SK-N-MC (cell line): ENCODE results near the gene LRBA.

Experiments used
- DNase-seq: peaks from one replicate; pipeline ENCODE4 v3.0.0-alpha.2; 2011; ENCODE audit warnings: low read depth, low spot score
- H3K27ac ChIP-seq: fragments of 200-600 bp; sonication (generic); 2 replicates; pipeline ENCODE4 v1.5.1; 2016; ENCODE audit warnings: mixed run types
- H3K36me3 ChIP-seq: fragments of 200-600 bp; sonication (generic); 2 replicates; pipeline ENCODE4 v1.6.1; 2017; ENCODE audit warnings: antibody characterized with exemption, low read length, mixed read lengths; ENCODE audit not compliant: insufficient read depth
- H3K4me3 ChIP-seq: fragments of 200-600 bp; sonication (generic); 2 replicates; pipeline ENCODE4 v1.5.1; 2016
- H3K9ac ChIP-seq: fragments of 200-600 bp; sonication (generic); 2 replicates; pipeline ENCODE4 v1.8.0; 2017; ENCODE audit warnings: mixed run types, mixed read lengths; ENCODE audit not compliant: insufficient read length
- H3K9me3 ChIP-seq: fragments of 200-600 bp; sonication (generic); 2 replicates; pipeline ENCODE4 v1.6.1; 2017; ENCODE audit warnings: low read depth, mild to moderate bottlenecking, antibody characterized with exemption, low read length, moderate library complexity, mixed read lengths
- EZH2 ChIP-seq: fragments of 200-600 bp; sonication (generic); IDR thresholded peaks from one replicate; pipeline ENCODE4 v1.6.1; 2017; ENCODE audit warnings: antibody characterized with exemption
- FOXP2 ChIP-seq: optimal IDR thresholded peaks from 2 replicates; pipeline ENCODE3; 2011; ENCODE audit warnings: mild to moderate bottlenecking, moderate library complexity; ENCODE audit not compliant: insufficient read depth; ENCODE audit errors: extremely low read length, control extremely low read depth
- POLR2AphosphoS5 ChIP-seq: IDR thresholded peaks from 2 replicates; pipeline ENCODE4 v1.6.1; 2012; ENCODE audit warnings: mild to moderate bottlenecking, low read depth, low read length, borderline replicate concordance

Gene LRBA

DNA sequence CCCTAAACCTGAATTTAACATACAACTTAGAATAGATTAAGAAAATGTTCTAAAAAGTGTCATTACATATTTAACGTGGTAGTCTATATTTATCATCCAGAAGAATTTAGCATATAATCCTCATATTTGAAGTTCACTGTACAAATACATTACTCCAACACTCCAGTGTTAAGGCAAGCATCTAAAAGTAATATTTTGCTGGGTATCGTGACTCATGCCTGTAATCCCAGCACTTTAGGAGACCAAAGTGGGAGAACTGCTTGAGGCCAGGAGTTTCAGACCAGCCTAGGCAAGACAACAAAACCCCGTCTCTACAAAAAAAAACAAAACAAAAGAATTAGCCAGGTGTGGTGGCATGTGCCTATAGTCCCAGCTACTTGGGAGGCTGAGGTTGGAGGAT, 24.8 kb downstream of the LRBA start:
- TF ChIP-seq FOXP2 (no peak), POLR2AphosphoS5 (no peak), EZH2 (no peak)
- H3K4me3 ChIP-seq = no peak overlapping the region
- no peaks in the 10 kb centered on the region; the same call in none of the 2 replicates for H3K9me3 ChIP-seq
- H3K27ac ChIP-seq = no peak overlapping the region
- DNase-seq = no peak
- peaks cover 5% of the 10 kb centered on the region; the same call in 1 of the 2 replicates for H3K36me3 ChIP-seq
- H3K9ac ChIP-seq = no peak overlapping the region

DNA sequence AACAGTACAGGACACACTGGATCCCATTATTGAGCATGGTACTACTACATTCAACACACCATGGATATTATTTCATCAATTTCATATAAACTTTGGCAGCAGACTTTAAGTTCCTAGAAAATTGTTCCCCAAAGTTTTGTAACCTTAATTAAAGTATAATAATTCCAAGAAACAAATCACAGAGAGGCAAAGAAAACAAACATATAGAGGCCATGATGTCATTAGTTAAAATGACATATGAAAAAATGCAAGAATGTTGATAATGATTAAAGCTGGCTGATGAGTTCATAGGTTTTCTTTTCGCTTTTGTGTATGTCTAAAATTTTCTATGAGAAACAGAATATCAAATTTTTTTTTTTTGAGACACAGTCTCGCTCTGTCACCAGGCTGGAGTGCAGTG, 26.8 kb downstream of the LRBA start:
- no peak overlapping the region for H3K27ac ChIP-seq
- TF ChIP-seq EZH2 (no peak), FOXP2 (no peak), POLR2AphosphoS5 (no peak)

DNA sequence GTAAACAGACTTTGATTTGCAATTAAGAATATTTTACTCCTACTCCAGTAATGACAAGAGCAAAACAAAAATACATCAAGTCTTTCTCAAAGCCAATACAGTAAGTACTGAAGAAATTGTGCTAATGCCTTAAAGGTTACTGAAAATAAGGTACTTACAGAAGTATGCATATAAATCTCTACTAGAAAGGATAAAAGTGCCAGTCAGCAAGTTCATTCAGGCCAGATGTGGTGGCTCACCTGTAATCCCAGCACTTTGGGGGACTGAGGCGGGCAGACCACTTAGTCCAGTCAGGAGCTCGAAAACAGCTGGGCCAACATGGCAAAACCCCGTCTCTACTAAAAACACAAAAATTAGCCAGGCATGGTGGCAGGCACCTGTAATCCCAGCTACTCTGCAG, 27.9 kb downstream of the LRBA start:
- TF ChIP-seq POLR2AphosphoS5 = no peak
- no peak for TF ChIP-seq FOXP2
- no peak for TF ChIP-seq EZH2
- no peaks in the 10 kb centered on the region; the same call in none of the 2 replicates for H3K9me3 ChIP-seq
- H3K27ac ChIP-seq = no peak overlapping the region
- no peak for DNase-seq
- H3K4me3 ChIP-seq = no peak overlapping the region
- H3K9ac ChIP-seq = no peak overlapping the region
- H3K36me3 ChIP-seq = peaks cover 5% of the 10 kb centered on the region; the same call in 1 of the 2 replicates

More for the DNA sequence above, 26.8 kb downstream of the LRBA start:
- Histone ChIP-seq H3K9me3 (no peaks in the 10 kb centered on the region; the same call in none of the 2 replicates), H3K9ac (no peak overlapping the region), H3K4me3 (no peak overlapping the region), H3K36me3 (peaks cover 5% of the 10 kb centered on the region; the same call in 1 of the 2 replicates)
- no peak for DNase-seq

DNA sequence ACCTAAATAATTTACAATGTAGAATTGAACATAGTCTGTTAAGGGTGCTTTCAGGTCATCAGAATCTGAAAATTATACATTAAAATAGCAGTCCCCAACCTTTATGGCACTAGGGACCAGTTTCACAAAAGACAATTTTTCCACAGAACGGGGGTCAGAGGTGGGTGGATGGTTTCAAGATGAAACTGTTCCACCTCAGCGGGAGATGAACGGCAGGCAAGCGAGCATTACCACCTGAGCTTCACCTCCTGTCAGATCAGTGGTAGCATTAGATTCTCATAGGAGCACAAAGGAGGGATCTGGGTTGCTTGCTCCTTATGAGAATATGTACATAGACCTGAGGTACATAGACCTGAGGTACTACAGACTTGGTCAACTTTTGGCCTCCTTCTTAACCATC, 29.0 kb downstream of the LRBA start:
- DNase-seq = no peak
- no peak for TF ChIP-seq EZH2
- TF ChIP-seq POLR2AphosphoS5 = no peak
- TF ChIP-seq FOXP2 = no peak
- Histone ChIP-seq H3K36me3 (peaks cover under 1% of the 10 kb centered on the region; the same call in 1 of the 2 replicates), H3K4me3 (no peak overlapping the region), H3K27ac (no peak overlapping the region), H3K9me3 (no peaks in the 10 kb centered on the region; the same call in none of the 2 replicates), H3K9ac (no peak overlapping the region)

DNA sequence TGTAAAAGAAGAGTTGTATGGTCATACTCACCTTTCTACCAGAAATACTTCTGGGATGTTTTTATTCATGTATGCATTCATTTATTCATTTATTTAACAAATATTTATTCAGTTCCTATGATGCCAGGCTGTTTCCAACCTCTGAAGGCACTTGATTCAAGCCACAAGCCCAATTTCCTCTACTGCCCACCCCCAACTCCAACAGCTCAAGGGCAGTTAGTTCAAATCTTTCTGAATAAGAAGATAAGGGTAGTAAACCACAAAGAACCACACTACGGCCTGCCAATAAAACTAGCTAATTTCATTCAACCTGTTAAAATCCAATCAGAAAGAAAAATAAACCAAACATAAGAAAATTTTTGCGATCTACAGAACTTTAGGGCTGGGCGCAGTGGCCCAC, 31.2 kb downstream of the LRBA start:
- H3K9ac ChIP-seq = no peak overlapping the region
- DNase-seq = no peak
- no peak overlapping the region for H3K27ac ChIP-seq
- no peaks in the 10 kb centered on the region for H3K36me3 ChIP-seq
- H3K9me3 ChIP-seq = no peaks in the 10 kb centered on the region
- no peak for TF ChIP-seq FOXP2
- TF ChIP-seq POLR2AphosphoS5 = no peak
- TF ChIP-seq EZH2 = no peak
- H3K4me3 ChIP-seq = no peak overlapping the region

DNA sequence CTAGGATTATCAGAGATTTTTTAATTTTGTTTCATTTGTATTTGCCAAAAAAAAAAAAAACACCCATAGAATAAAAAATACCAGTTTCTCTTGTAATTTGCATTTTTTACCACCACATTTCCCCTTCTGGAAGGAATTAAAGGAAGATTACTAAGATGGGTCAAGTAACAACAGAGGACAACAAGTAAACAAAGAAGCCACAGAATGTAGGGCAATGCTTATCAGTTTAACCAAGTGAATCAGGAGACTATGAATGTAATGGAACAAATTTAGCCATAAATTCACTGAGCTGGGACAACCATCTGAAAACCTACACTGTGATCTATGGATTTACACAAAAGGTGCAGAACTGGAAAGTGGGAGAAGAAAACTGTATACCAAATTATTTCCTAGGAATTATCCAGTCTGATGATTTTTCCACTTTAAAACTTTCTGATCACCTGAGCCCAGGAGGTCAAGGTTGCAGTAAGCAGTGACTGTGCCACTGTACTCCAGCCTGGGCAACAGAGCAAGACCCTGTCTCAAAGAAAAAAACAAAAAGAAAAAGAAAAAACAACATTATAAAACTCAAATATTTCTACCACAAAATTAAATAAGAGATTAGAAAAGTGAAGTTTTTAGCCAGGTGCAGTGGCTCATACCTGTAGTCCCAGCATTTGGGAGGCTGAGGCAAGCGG, 32.4 kb downstream of the LRBA start:
- Histone ChIP-seq H3K9me3 (no peaks in the 10 kb centered on the region), H3K9ac (no peak overlapping the region), H3K4me3 (no peak overlapping the region), H3K27ac (no peak overlapping the region), H3K36me3 (no peaks in the 10 kb centered on the region)
- TF ChIP-seq FOXP2 (no peak), POLR2AphosphoS5 (no peak), EZH2 (no peak)
- DNase-seq = no peak

DNA sequence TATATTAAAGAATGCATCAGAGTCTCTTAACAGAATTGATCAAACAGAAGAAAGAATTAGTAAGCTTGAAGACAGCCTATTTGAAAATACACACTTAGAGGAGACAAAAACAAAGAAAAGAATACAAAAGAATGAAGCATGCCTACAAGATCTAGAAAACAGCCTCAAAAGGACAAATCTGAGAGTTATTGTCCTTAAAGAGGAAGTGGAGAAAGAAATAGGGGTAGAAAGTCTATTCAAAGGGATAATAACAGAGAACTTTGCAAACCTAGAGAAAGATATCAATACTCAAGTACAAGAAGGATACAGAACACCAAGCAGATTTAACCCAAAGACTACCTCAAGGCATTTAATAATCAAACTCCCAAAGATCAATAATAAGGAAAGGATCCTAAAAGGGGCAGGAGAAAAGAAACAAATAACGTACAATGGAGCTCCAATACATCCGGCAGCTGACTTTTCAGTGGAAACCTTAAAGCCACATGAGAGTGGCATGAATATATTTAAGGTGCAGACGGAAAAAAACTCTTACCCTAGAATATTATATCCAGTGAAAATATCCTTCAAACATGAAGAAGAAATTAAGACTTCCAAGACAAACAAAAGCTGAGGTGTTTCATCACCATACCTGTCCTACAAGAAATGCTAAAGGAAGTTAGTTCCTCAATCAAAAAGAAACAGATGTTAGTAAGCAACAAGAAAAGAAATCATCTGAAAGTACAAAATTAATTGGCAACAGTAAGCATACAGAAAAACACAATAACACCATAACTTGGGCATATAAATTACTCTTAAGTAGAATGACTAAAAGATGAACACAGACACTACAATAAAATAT, 36.1 kb downstream of the LRBA start:
- DNase-seq = no peak
- H3K9me3 ChIP-seq = no peaks in the 10 kb centered on the region
- TF ChIP-seq FOXP2 (no peak), POLR2AphosphoS5 (no peak), EZH2 (no peak)
- H3K36me3 ChIP-seq = no peaks in the 10 kb centered on the region
- H3K9ac ChIP-seq = no peak overlapping the region
- H3K4me3 ChIP-seq = no peak overlapping the region
- no peak overlapping the region for H3K27ac ChIP-seq

DNA sequence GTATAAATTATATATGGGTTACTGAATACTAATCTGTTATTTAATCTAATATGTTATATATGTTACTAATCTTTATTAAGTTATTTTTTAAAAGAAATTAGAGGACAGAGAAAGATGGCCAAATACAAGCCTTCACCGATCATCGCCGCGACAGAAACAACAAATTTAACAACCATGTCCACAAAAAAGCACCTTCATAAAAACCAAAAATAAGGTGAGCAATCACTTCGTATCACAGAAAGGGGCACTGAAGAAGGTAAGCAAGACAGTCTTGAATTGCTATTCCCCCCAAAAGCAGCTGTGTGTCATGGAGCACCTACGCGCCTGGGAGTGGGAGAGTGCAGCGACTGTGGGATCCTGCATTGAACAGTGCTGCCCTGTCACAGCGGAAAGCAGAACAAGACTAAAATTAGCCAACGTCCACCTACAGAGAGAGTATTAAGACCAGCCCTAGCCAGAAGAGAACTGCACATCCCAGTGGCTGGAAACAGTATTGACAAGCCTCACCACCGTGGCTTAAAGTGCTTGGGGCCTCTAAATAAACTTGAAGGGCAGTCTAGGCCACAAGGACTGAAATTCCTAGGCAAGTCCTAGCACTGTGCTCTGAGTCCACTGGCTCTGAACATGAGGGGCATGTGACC, 38.5 kb downstream of the LRBA start:
- H3K9me3 ChIP-seq = no peaks in the 10 kb centered on the region
- no peak overlapping the region for H3K9ac ChIP-seq
- H3K4me3 ChIP-seq = no peak overlapping the region
- no peak for TF ChIP-seq FOXP2
- TF ChIP-seq EZH2 = no peak
- no peak for TF ChIP-seq POLR2AphosphoS5
- no peaks in the 10 kb centered on the region for H3K36me3 ChIP-seq
- H3K27ac ChIP-seq = no peak overlapping the region
- no peak for DNase-seq
